Sigmoid colon (tissue), 7 donors: ENCODE data around the gene FOXN3. TPM values are rescaled to one million over a fixed set of nuclear protein-coding genes. Genes with fewer than 3 reads are reported as not detected.

Experiments
- DNase-seq: peaks from one replicate; pipeline ENCODE4 v3.0.0-alpha.2; 2019
- H3K27ac ChIP-seq, 4 donors: fragments of 200-600 bp; sonication (generic); one replicate each; pipeline ENCODE4 v1.5.1; 2016 to 2019; ENCODE audit warnings: mild to moderate bottlenecking in 1 of 4
- H3K27me3 ChIP-seq, 3 donors: fragments of 200-600 bp; sonication (generic); one replicate each; pipeline ENCODE4 v1.5.1; 2019; ENCODE audit warnings: mild to moderate bottlenecking in 1 of 3
- H3K36me3 ChIP-seq, 4 donors: fragments of 200-600 bp; sonication (generic); one replicate each; pipeline ENCODE4 v1.5.1; 2016 to 2019
- H3K4me1 ChIP-seq, 4 donors: fragments of 200-600 bp; sonication (generic); one replicate each; pipeline ENCODE4 v1.5.1; 2017 to 2019
- H3K4me3 ChIP-seq, 4 donors: fragments of 200-600 bp; sonication (generic); one replicate each; pipeline ENCODE4 v1.5.1; 2017 to 2019; ENCODE audit warnings: mild to moderate bottlenecking in 2 of 4, moderate library complexity in 1 of 4
- H3K9me3 ChIP-seq, 4 donors: fragments of 200-600 bp in 3 of 4; sonication (generic) in 3 of 4; one replicate each; pipeline versions ENCODE4 v1.5.1 to v1.6.1; 2013 to 2019
- CTCF ChIP-seq, 4 experiments: fragments of 450-650 bp in 3 of 4; fragments of 200-600 bp in 1 of 4; IDR thresholded peaks; one replicate each; pipeline ENCODE4 v1.5.1; 2016 to 2019; ENCODE audit warnings: antibody characterized with exemption in 4 of 4, mild to moderate bottlenecking in 3 of 4, moderate library complexity in 2 of 4
- EP300 ChIP-seq, 4 donors: sonication (generic); formaldehyde crosslinking; IDR thresholded peaks; one replicate each; pipeline ENCODE4 v1.6.1; 2017; ENCODE audit warnings: antibody characterized with exemption in 4 of 4
- POLR2A ChIP-seq, 2 donors: fragments of 450-650 bp; IDR thresholded peaks; one replicate each; pipeline ENCODE4 v1.6.1; 2016; ENCODE audit warnings: antibody characterized with exemption in 2 of 2, mild to moderate bottlenecking in 2 of 2, moderate library complexity in 2 of 2
- POLR2AphosphoS5 ChIP-seq, 4 donors: sonication (generic); formaldehyde crosslinking; IDR thresholded peaks; one replicate each; pipeline ENCODE4 v1.6.1; 2017; ENCODE audit warnings: antibody characterized with exemption in 4 of 4
- WGBS, 2 donors: extraction: QIAGEN DNeasy Blood & Tissue Kit; methylation state at CpG; one replicate each; pipeline ENCODE4 v1.1.7; 2013; 5-methylcytosine and 5-hydroxymethylcytosine counted together
- intact Hi-C: fragments of 100-400 bp; cut with DNase I; formaldehyde crosslinking; loops from one replicate; pipeline ENCODE4 v1.15.1; 2023
- polyA plus RNA-seq, 3 donors: library from polyadenylated mRNA; stranded (reverse); fragments of 200-250 nt; gene quantifications; one replicate each; pipeline ENCODE4 v1.2.3, GENCODE V29; 2013
- total RNA-seq, 4 donors: library from RNA; depleted of rRNA; stranded (reverse); fragments of >200 nt; gene quantifications; one replicate each; pipeline ENCODE4 v1.1.0, GENCODE V29; 2016
- donor health status: healthy with polysubstance abuse.
- donor health status: Bipolar disorder and iron deficiency.
- donor health status: healthy.

The FOXN3 gene
- total and polyA plus RNA-seq, 7 donors, result 24.6 to 146 (median 104) TPM

- H3K9me3 ChIP-seq, result no peaks in the 10 kb centered on the region
- WGBS, 2 donors, result 93 to 96% methylated on average over 3 of the region's 3 CpGs
- no peaks in the 10 kb centered on the region for H3K36me3 ChIP-seq
- no peak for DNase-seq
- H3K4me3 ChIP-seq, result no peak overlapping the region
- no peaks in the 10 kb centered on the region for H3K27me3 ChIP-seq
- H3K4me1 ChIP-seq, result peaks cover 0 to 29% (median 20%) of the 10 kb centered on the region in 4 donors
- intact Hi-C loops, result no loop called here
- TF ChIP-seq POLR2AphosphoS5 (IDR thresholded peaks at IDR 0.05), result no peak
- TF ChIP-seq EP300 (IDR thresholded peaks at IDR 0.05), result no peak
- no peak for TF ChIP-seq POLR2A (IDR thresholded peaks at IDR 0.05)
- no peak for TF ChIP-seq CTCF (IDR thresholded peaks at IDR 0.05)
- H3K27ac ChIP-seq, result no peak overlapping the region
Measured at GRCh38 chr14:89332031-89332430, 85.0 kb downstream of the FOXN3 start.

GRCh38 chr14:89331398-89331797 is 85.6 kb downstream of the FOXN3 start:
- H3K27ac ChIP-seq, result no peak overlapping the region
- peaks cover 0 to 28% (median 18%) of the 10 kb centered on the region in 4 donors for H3K4me1 ChIP-seq
- H3K9me3 ChIP-seq, result no peaks in the 10 kb centered on the region
- H3K36me3 ChIP-seq, result no peaks in the 10 kb centered on the region
- 81 to 91% methylated on average over 5 of the region's 5 CpGs for WGBS, 2 donors
- H3K27me3 ChIP-seq, result no peaks in the 10 kb centered on the region
- intact Hi-C loops, result no loop called here
- H3K4me3 ChIP-seq, result no peak overlapping the region
- no peak for DNase-seq
- TF ChIP-seq CTCF (IDR thresholded peaks at IDR 0.05) (no peak), EP300 (IDR thresholded peaks at IDR 0.05) (no peak), POLR2AphosphoS5 (IDR thresholded peaks at IDR 0.05) (no peak), POLR2A (IDR thresholded peaks at IDR 0.05) (no peak)

GRCh38 chr14:89330236-89331002 is 86.6 kb downstream of the FOXN3 start:
- H3K27me3 ChIP-seq, result no peaks in the 10 kb centered on the region
- peak; percentile 83 for DNase-seq
- no peak for TF ChIP-seq POLR2AphosphoS5 (IDR thresholded peaks at IDR 0.05)
- no peaks in the 10 kb centered on the region for H3K36me3 ChIP-seq
- WGBS, 2 donors, result 81 to 86% methylated on average over 11 of the region's 11 CpGs
- H3K27ac ChIP-seq, result peak overlapping the region in 1 of 4 donors; percentile 7
- peaks cover 0 to 28% (median 18%) of the 10 kb centered on the region in 4 donors for H3K4me1 ChIP-seq
- no peak overlapping the region for H3K4me3 ChIP-seq
- intact Hi-C loops, result no loop called here
- no peaks in the 10 kb centered on the region for H3K9me3 ChIP-seq

GRCh38 chr14:89327771-89328212 is 89.2 kb downstream of the FOXN3 start:
- 66% methylated on average over 5 of the region's 5 CpGs for WGBS, 2 donors
- Histone ChIP-seq H3K9me3 (no peaks in the 10 kb centered on the region), H3K27me3 (no peaks in the 10 kb centered on the region), H3K27ac (no peak overlapping the region), H3K36me3 (no peaks in the 10 kb centered on the region), H3K4me1 (peaks cover 0 to 28% (median 18%) of the 10 kb centered on the region in 4 donors), H3K4me3 (no peak overlapping the region)
- no peak for DNase-seq
- TF ChIP-seq CTCF (IDR thresholded peaks at IDR 0.05) (no peak), EP300 (IDR thresholded peaks at IDR 0.05) (no peak), POLR2AphosphoS5 (IDR thresholded peaks at IDR 0.05) (no peak), POLR2A (IDR thresholded peaks at IDR 0.05) (no peak)
- intact Hi-C loops, result no loop called here

- Histone ChIP-seq H3K27ac (no peak overlapping the region), H3K4me1 (peaks cover 0 to 28% (median 18%) of the 10 kb centered on the region in 4 donors), H3K36me3 (no peaks in the 10 kb centered on the region), H3K27me3 (no peaks in the 10 kb centered on the region), H3K4me3 (no peak overlapping the region), H3K9me3 (no peaks in the 10 kb centered on the region)
- TF ChIP-seq POLR2AphosphoS5 (IDR thresholded peaks at IDR 0.05), result no peak
- no peak for TF ChIP-seq EP300 (IDR thresholded peaks at IDR 0.05)
- TF ChIP-seq CTCF (IDR thresholded peaks at IDR 0.05), result no peak
- TF ChIP-seq POLR2A (IDR thresholded peaks at IDR 0.05), result no peak
- WGBS, 2 donors, result 43 to 79% methylated on average over 4 of the region's 4 CpGs
- DNase-seq, result no peak
- intact Hi-C loops, result no loop called here
Measured at GRCh38 chr14:89325959-89326358, 91.1 kb downstream of the FOXN3 start.
